ENCODE data around the gene PAPLN. TPM values are rescaled to one million over a fixed set of nuclear protein-coding genes. Genes with fewer than 3 reads are reported as not detected.

The PAPLN gene
- total and polyA plus RNA-seq, 9 donors = 0.58 to 4.2 (median 1.1) TPM

- Histone ChIP-seq H3K4me1 (ENCODE audit: control insufficient read depth, insufficient read depth, low read length) (no peaks in the 10 kb centered on the region), H3K27me3 (ENCODE audit: control insufficient read depth, insufficient read depth, low read length) (peaks cover 4% of the 10 kb centered on the region), H3K36me3 (ENCODE audit: control insufficient read depth, insufficient read depth, low read length) (no peaks in the 10 kb centered on the region), H3K9me3 (replicated peaks; ENCODE audit: control insufficient read depth, low read depth, low read length) (no peaks in the 10 kb centered on the region), H3K27ac (ENCODE audit: low read length) (no peak overlapping the region), H3K4me3 (ENCODE audit: low read length) (no peak overlapping the region)
- DNase-seq = no peak
- WGBS (ENCODE audit: insufficient coverage) = 92% methylated on average over 20 of the region's 30 CpGs
Observed at GRCh38 chr14:73251516-73252215, 14.4 kb downstream of the PAPLN start.

GRCh38 chr14:73252491-73253322 lies 15.4 kb downstream of the PAPLN start:
- Histone ChIP-seq H3K4me3 (ENCODE audit: low read length) (no peak overlapping the region), H3K27ac (ENCODE audit: low read length) (no peak overlapping the region), H3K9me3 (replicated peaks; ENCODE audit: control insufficient read depth, low read depth, low read length) (no peaks in the 10 kb centered on the region), H3K4me1 (ENCODE audit: control insufficient read depth, insufficient read depth, low read length) (no peaks in the 10 kb centered on the region), H3K36me3 (ENCODE audit: control insufficient read depth, insufficient read depth, low read length) (no peaks in the 10 kb centered on the region), H3K27me3 (ENCODE audit: control insufficient read depth, insufficient read depth, low read length) (no peaks in the 10 kb centered on the region)
- DNase-seq = no peak
- 86% methylated on average over 21 of the region's 29 CpGs for WGBS (ENCODE audit: insufficient coverage)

- WGBS (ENCODE audit: insufficient coverage) = 81% methylated on average over 8 of the region's 10 CpGs
Observed at GRCh38 chr14:73253323-73253610, 16.0 kb downstream of the PAPLN start.

GRCh38 chr14:73253721-73254120 lies 16.4 kb downstream of the PAPLN start:
- 85% methylated on average over 12 of the region's 12 CpGs for WGBS (ENCODE audit: insufficient coverage)
- DNase-seq = no peak
- Histone ChIP-seq H3K9me3 (replicated peaks; ENCODE audit: control insufficient read depth, low read depth, low read length) (no peaks in the 10 kb centered on the region), H3K4me1 (ENCODE audit: control insufficient read depth, insufficient read depth, low read length) (no peaks in the 10 kb centered on the region), H3K27me3 (ENCODE audit: control insufficient read depth, insufficient read depth, low read length) (no peaks in the 10 kb centered on the region), H3K27ac (ENCODE audit: low read length) (no peak overlapping the region), H3K36me3 (ENCODE audit: control insufficient read depth, insufficient read depth, low read length) (no peaks in the 10 kb centered on the region), H3K4me3 (ENCODE audit: low read length) (no peak overlapping the region)

More at GRCh38 chr14:73253323-73253610, 16.0 kb downstream of the PAPLN start:
- DNase-seq = no peak
- H3K27me3 ChIP-seq (ENCODE audit: control insufficient read depth, insufficient read depth, low read length) = no peaks in the 10 kb centered on the region
- no peaks in the 10 kb centered on the region for H3K9me3 ChIP-seq (replicated peaks; ENCODE audit: control insufficient read depth, low read depth, low read length)
- H3K36me3 ChIP-seq (ENCODE audit: control insufficient read depth, insufficient read depth, low read length) = no peaks in the 10 kb centered on the region
- H3K27ac ChIP-seq (ENCODE audit: low read length) = no peak overlapping the region
- H3K4me3 ChIP-seq (ENCODE audit: low read length) = no peak overlapping the region
- no peaks in the 10 kb centered on the region for H3K4me1 ChIP-seq (ENCODE audit: control insufficient read depth, insufficient read depth, low read length)

GRCh38 chr14:73254247-73255004 lies 17.1 kb downstream of the PAPLN start:
- Histone ChIP-seq H3K4me1 (ENCODE audit: control insufficient read depth, insufficient read depth, low read length) (no peaks in the 10 kb centered on the region), H3K36me3 (ENCODE audit: control insufficient read depth, insufficient read depth, low read length) (no peaks in the 10 kb centered on the region), H3K27ac (ENCODE audit: low read length) (no peak overlapping the region), H3K4me3 (ENCODE audit: low read length) (no peak overlapping the region), H3K9me3 (replicated peaks; ENCODE audit: control insufficient read depth, low read depth, low read length) (no peaks in the 10 kb centered on the region), H3K27me3 (ENCODE audit: control insufficient read depth, insufficient read depth, low read length) (no peaks in the 10 kb centered on the region)
- DNase-seq = no peak
- WGBS (ENCODE audit: insufficient coverage) = 91% methylated on average over 26 of the region's 28 CpGs

- no peak overlapping the region for H3K27ac ChIP-seq (ENCODE audit: low read length)
- H3K9me3 ChIP-seq (replicated peaks; ENCODE audit: control insufficient read depth, low read depth, low read length) = no peaks in the 10 kb centered on the region
- H3K4me1 ChIP-seq (ENCODE audit: control insufficient read depth, insufficient read depth, low read length) = no peaks in the 10 kb centered on the region
- 76% methylated on average over 5 of the region's 6 CpGs for WGBS (ENCODE audit: insufficient coverage)
- no peaks in the 10 kb centered on the region for H3K27me3 ChIP-seq (ENCODE audit: control insufficient read depth, insufficient read depth, low read length)
- H3K4me3 ChIP-seq (ENCODE audit: low read length) = no peak overlapping the region
- no peaks in the 10 kb centered on the region for H3K36me3 ChIP-seq (ENCODE audit: control insufficient read depth, insufficient read depth, low read length)
- DNase-seq = no peak
Observed at GRCh38 chr14:73255005-73255400, 17.7 kb downstream of the PAPLN start.

- H3K27me3 ChIP-seq (ENCODE audit: control insufficient read depth, insufficient read depth, low read length) = no peaks in the 10 kb centered on the region
- no peaks in the 10 kb centered on the region for H3K4me1 ChIP-seq (ENCODE audit: control insufficient read depth, insufficient read depth, low read length)
- no peak for DNase-seq
- H3K27ac ChIP-seq (ENCODE audit: low read length) = no peak overlapping the region
- no peaks in the 10 kb centered on the region for H3K36me3 ChIP-seq (ENCODE audit: control insufficient read depth, insufficient read depth, low read length)
- H3K4me3 ChIP-seq (ENCODE audit: low read length) = no peak overlapping the region
- 82% methylated on average over 9 of the region's 9 CpGs for WGBS (ENCODE audit: insufficient coverage)
- H3K9me3 ChIP-seq (replicated peaks; ENCODE audit: control insufficient read depth, low read depth, low read length) = no peaks in the 10 kb centered on the region
Observed at GRCh38 chr14:73255693-73256225, 18.5 kb downstream of the PAPLN start.

- Histone ChIP-seq H3K36me3 (ENCODE audit: control insufficient read depth, insufficient read depth, low read length) (no peaks in the 10 kb centered on the region), H3K4me1 (ENCODE audit: control insufficient read depth, insufficient read depth, low read length) (no peaks in the 10 kb centered on the region), H3K9me3 (replicated peaks; ENCODE audit: control insufficient read depth, low read depth, low read length) (no peaks in the 10 kb centered on the region), H3K27ac (ENCODE audit: low read length) (no peak overlapping the region), H3K27me3 (ENCODE audit: control insufficient read depth, insufficient read depth, low read length) (no peaks in the 10 kb centered on the region), H3K4me3 (ENCODE audit: low read length) (no peak overlapping the region)
- no CpG with 5 or more reads among the region's 4 CpGs for WGBS (ENCODE audit: insufficient coverage)
- no peak for DNase-seq
Observed at GRCh38 chr14:73258076-73258475, 20.8 kb downstream of the PAPLN start.

- Histone ChIP-seq H3K36me3 (ENCODE audit: control insufficient read depth, insufficient read depth, low read length) (no peaks in the 10 kb centered on the region), H3K9me3 (replicated peaks; ENCODE audit: control insufficient read depth, low read depth, low read length) (no peaks in the 10 kb centered on the region), H3K4me3 (ENCODE audit: low read length) (no peak overlapping the region), H3K27ac (ENCODE audit: low read length) (no peak overlapping the region), H3K27me3 (ENCODE audit: control insufficient read depth, insufficient read depth, low read length) (no peaks in the 10 kb centered on the region), H3K4me1 (ENCODE audit: control insufficient read depth, insufficient read depth, low read length) (no peaks in the 10 kb centered on the region)
- 68% methylated on average over 12 of the region's 20 CpGs for WGBS (ENCODE audit: insufficient coverage)
- no peak for DNase-seq
Observed at GRCh38 chr14:73258845-73259611, 21.7 kb downstream of the PAPLN start.

All from muscle of leg (tissue), 11 donors.